Chondrocyte (in vitro differentiated cells): Measurements from ENCODE around the gene PHIP. TPM values are rescaled to one million over a fixed set of nuclear protein-coding genes. Genes with fewer than 3 reads are reported as not detected.

Experiments
- DNase-seq: peaks from one replicate; pipeline ENCODE4 v3.0.0; 2021; ENCODE audit warnings: mixed read lengths, low spot score
- H3K27ac Mint-ChIP-seq: one replicate; pipeline ENCODE4 v1.8.0; 2021; ENCODE audit warnings: mild to moderate bottlenecking, moderate library complexity, mixed read lengths; ENCODE audit not compliant: unreplicated experiment
- H3K27me3 Mint-ChIP-seq: 2 replicates; pipeline ENCODE4 v1.8.0; 2021; ENCODE audit warnings: low read depth, mixed read lengths
- H3K36me3 Mint-ChIP-seq: 2 replicates; pipeline ENCODE4 v1.8.0; 2021; ENCODE audit warnings: low read depth, mixed read lengths
- H3K4me1 Mint-ChIP-seq: 2 replicates; pipeline ENCODE4 v1.8.0; 2021; ENCODE audit warnings: low read depth, mild to moderate bottlenecking, mixed read lengths
- H3K4me3 Mint-ChIP-seq: one replicate; pipeline ENCODE4 v1.8.0; 2021; ENCODE audit warnings: mild to moderate bottlenecking, moderate library complexity, mixed read lengths; ENCODE audit not compliant: unreplicated experiment
- H3K9me3 Mint-ChIP-seq: 2 replicates; pipeline ENCODE4 v1.8.0; 2021; ENCODE audit warnings: low read depth, mixed read lengths
- CTCF ChIP-seq: fragments of 200-600 bp; sonication (generic); IDR thresholded peaks from 2 replicates; pipeline ENCODE4 v1.5.0; 2021; ENCODE audit warnings: antibody characterized with exemption, mild to moderate bottlenecking, moderate library complexity
- total RNA-seq: library from RNA; stranded (reverse); gene quantifications from 3 replicates; pipeline ENCODE4 v1.2.1, GENCODE V29; 2021

PHIP gene
- total RNA-seq, 1 donor from 2014 or later: 11.9 TPM

- H3K4me1 Mint-ChIP-seq: peaks cover 13% of the 10 kb centered on the region
- H3K9me3 Mint-ChIP-seq: no peaks in the 10 kb centered on the region
- DNase-seq: no peak
- peak overlapping the region; percentile 37 for H3K27ac Mint-ChIP-seq
- H3K36me3 Mint-ChIP-seq: peaks cover 9% of the 10 kb centered on the region
- H3K27me3 Mint-ChIP-seq: no peaks in the 10 kb centered on the region
- TF ChIP-seq CTCF: no peak
- no peak overlapping the region for H3K4me3 Mint-ChIP-seq
These were observed 73.0 kb downstream of the PHIP start for GRCh38 chr6:79005024-79005423.

- DNase-seq: no peak
- H3K36me3 Mint-ChIP-seq: peaks cover 10% of the 10 kb centered on the region
- H3K4me3 Mint-ChIP-seq: no peak overlapping the region
- H3K4me1 Mint-ChIP-seq: peaks cover 13% of the 10 kb centered on the region
- no peak overlapping the region for H3K27ac Mint-ChIP-seq
- TF ChIP-seq CTCF: no peak
- no peaks in the 10 kb centered on the region for H3K27me3 Mint-ChIP-seq
- H3K9me3 Mint-ChIP-seq: no peaks in the 10 kb centered on the region
These were observed 73.8 kb downstream of the PHIP start for GRCh38 chr6:79004239-79004638.

- H3K4me3 Mint-ChIP-seq: no peak overlapping the region
- DNase-seq: no peak
- no peak overlapping the region for H3K27ac Mint-ChIP-seq
- no peaks in the 10 kb centered on the region for H3K27me3 Mint-ChIP-seq
- no peaks in the 10 kb centered on the region for H3K9me3 Mint-ChIP-seq
- peaks cover 13% of the 10 kb centered on the region for H3K4me1 Mint-ChIP-seq
- TF ChIP-seq CTCF: no peak
- H3K36me3 Mint-ChIP-seq: peaks cover 20% of the 10 kb centered on the region
These were observed 76.6 kb downstream of the PHIP start for GRCh38 chr6:79001415-79001814.

GRCh38 chr6:78999737-79000136, 78.3 kb downstream of the PHIP start:
- Mint-ChIP-seq H3K27ac (no peak overlapping the region), H3K4me1 (no peaks in the 10 kb centered on the region), H3K36me3 (peaks cover 28% of the 10 kb centered on the region), H3K27me3 (no peaks in the 10 kb centered on the region), H3K4me3 (no peak overlapping the region), H3K9me3 (peaks cover 3% of the 10 kb centered on the region)
- no peak for TF ChIP-seq CTCF
- DNase-seq: no peak

- no peaks in the 10 kb centered on the region for H3K27me3 Mint-ChIP-seq
- no peak for TF ChIP-seq CTCF
- H3K4me1 Mint-ChIP-seq: no peaks in the 10 kb centered on the region
- H3K9me3 Mint-ChIP-seq: peaks cover 21% of the 10 kb centered on the region
- H3K27ac Mint-ChIP-seq: no peak overlapping the region
- H3K36me3 Mint-ChIP-seq: peaks cover 46% of the 10 kb centered on the region
- H3K4me3 Mint-ChIP-seq: no peak overlapping the region
- no peak for DNase-seq
These were observed 82.1 kb downstream of the PHIP start for GRCh38 chr6:78995946-78996345.
